Activated naive CD8-positive, alpha-beta T cell treated with anti-CD3 and anti-CD28 coated beads, Interleukin-2, amount 50 U/mL, for 24 hours (primary cell): ENCODE data around the gene KIF2C.
A peak's percentile ranks its signal among the peaks of the same experiment; 100 is the strongest.
"Not testable (repeated sequence)": the region's sequence is repeated elsewhere in the genome, so short reads cannot be mapped to it uniquely, and the experiment has no call there.

Experiments
- ATAC-seq: fragments of 150-1000 bp; cut with Tn5 transposase; one replicate; pipeline ENCODE4 v1.10.0; 2021
- DNase-seq: peaks from one replicate; pipeline ENCODE4 v3.0.0; 2021
- H3K27ac Mint-ChIP-seq: one replicate; pipeline ENCODE4 v1.8.0; 2021; ENCODE audit warnings: mild to moderate bottlenecking, mixed read lengths
- H3K27me3 Mint-ChIP-seq: one replicate; pipeline ENCODE4 v1.8.0; 2021; ENCODE audit warnings: mixed read lengths
- H3K36me3 Mint-ChIP-seq: one replicate; pipeline ENCODE4 v1.8.0; 2021; ENCODE audit warnings: low read depth, mixed read lengths
- H3K4me1 Mint-ChIP-seq: one replicate; pipeline ENCODE4 v1.8.0; 2021; ENCODE audit warnings: mixed read lengths
- H3K4me3 Mint-ChIP-seq: one replicate; pipeline ENCODE4 v1.8.0; 2021; ENCODE audit warnings: mild to moderate bottlenecking, moderate library complexity, mixed read lengths
- H3K9me3 Mint-ChIP-seq: one replicate; pipeline ENCODE4 v1.8.0; 2021; ENCODE audit warnings: mixed read lengths

Gene KIF2C

GRCh38 chr1:44724955-44725698 lies 14.5 kb upstream of the KIF2C start:
- Mint-ChIP-seq H3K4me3 (peak overlapping the region; percentile 71), H3K27me3 (no peaks in the 10 kb centered on the region), H3K4me1 (peaks cover 70% of the 10 kb centered on the region), H3K36me3 (peaks cover 4% of the 10 kb centered on the region), H3K27ac (peak overlapping the region; percentile 69), H3K9me3 (no peaks in the 10 kb centered on the region)
- ATAC-seq (no peak), DNase-seq (no peak)

GRCh38 chr1:44730741-44731512 lies 8.7 kb upstream of the KIF2C start, which contains the start of gene RNU5D-1:
TSS of gene RNU5D-1 (minus strand) at chr1:44731170.
- peak within 1 kb of the TSS; percentile 63 for H3K4me3 Mint-ChIP-seq
- H3K27me3 Mint-ChIP-seq, result peaks cover 3% of the 10 kb centered on the region
- H3K27ac Mint-ChIP-seq, result peak within 1 kb of the TSS; percentile 100
- H3K36me3 Mint-ChIP-seq, result peaks cover 5% of the 10 kb centered on the region
- no peaks in the 10 kb centered on the region for H3K9me3 Mint-ChIP-seq
- ATAC-seq, result peak; percentile 94
- H3K4me1 Mint-ChIP-seq, result peaks cover 41% of the 10 kb centered on the region
- peak; percentile 96 for DNase-seq

GRCh38 chr1:44733365-44733764 lies 6.3 kb upstream of the KIF2C start:
- H3K9me3 Mint-ChIP-seq, result no peaks in the 10 kb centered on the region
- ATAC-seq (no peak), DNase-seq (no peak)
- no peak overlapping the region for H3K27ac Mint-ChIP-seq
- peaks cover 26% of the 10 kb centered on the region for H3K4me1 Mint-ChIP-seq
- H3K27me3 Mint-ChIP-seq, result peaks cover 3% of the 10 kb centered on the region
- peaks cover 5% of the 10 kb centered on the region for H3K36me3 Mint-ChIP-seq
- no peak overlapping the region for H3K4me3 Mint-ChIP-seq

- Mint-ChIP-seq H3K36me3 (peaks cover 5% of the 10 kb centered on the region), H3K4me3 (no peak overlapping the region)
- ATAC-seq, result no peak
Measured at GRCh38 chr1:44733784-44734183, 5.9 kb upstream of the KIF2C start.

GRCh38 chr1:44735992-44736391 lies 3.6 kb upstream of the KIF2C start:
- DNase-seq (no peak), ATAC-seq (no peak)
- no peaks in the 10 kb centered on the region for H3K27me3 Mint-ChIP-seq
- no peak overlapping the region for H3K27ac Mint-ChIP-seq
- peaks cover 10% of the 10 kb centered on the region for H3K36me3 Mint-ChIP-seq
- no peaks in the 10 kb centered on the region for H3K9me3 Mint-ChIP-seq
- H3K4me3 Mint-ChIP-seq, result no peak overlapping the region
- peaks cover 26% of the 10 kb centered on the region for H3K4me1 Mint-ChIP-seq

More at GRCh38 chr1:44733784-44734183, 5.9 kb upstream of the KIF2C start:
- Mint-ChIP-seq H3K4me1 (peaks cover 26% of the 10 kb centered on the region), H3K9me3 (no peaks in the 10 kb centered on the region), H3K27ac (no peak overlapping the region), H3K27me3 (peaks cover 3% of the 10 kb centered on the region)
- DNase-seq, result no peak

- DNase-seq, H3K27me3 Mint-ChIP-seq, H3K9me3 Mint-ChIP-seq, ATAC-seq: not testable (repeated sequence)
- peak overlapping the region; percentile 95 for H3K4me3 Mint-ChIP-seq
- H3K4me1 Mint-ChIP-seq, result peaks cover 33% of the 10 kb centered on the region
- peaks cover 25% of the 10 kb centered on the region for H3K36me3 Mint-ChIP-seq
- peak overlapping the region; percentile 88 for H3K27ac Mint-ChIP-seq
Measured at GRCh38 chr1:44738953-44739306, 707 bp upstream of the KIF2C start.

GRCh38 chr1:44740179-44740617 lies 561 bp downstream of the KIF2C start:
- peaks cover 33% of the 10 kb centered on the region for H3K36me3 Mint-ChIP-seq
- DNase-seq (no peak), ATAC-seq (no peak)
- H3K27ac Mint-ChIP-seq, result peak overlapping the region; percentile 88
- peak overlapping the region; percentile 95 for H3K4me3 Mint-ChIP-seq
- no peaks in the 10 kb centered on the region for H3K9me3 Mint-ChIP-seq
- H3K27me3 Mint-ChIP-seq, result no peaks in the 10 kb centered on the region
- peaks cover 35% of the 10 kb centered on the region for H3K4me1 Mint-ChIP-seq

- Mint-ChIP-seq H3K4me1 (peaks cover 35% of the 10 kb centered on the region), H3K27ac (peak overlapping the region; percentile 74), H3K4me3 (peak overlapping the region; percentile 57), H3K36me3 (peaks cover 50% of the 10 kb centered on the region), H3K27me3 (no peaks in the 10 kb centered on the region), H3K9me3 (no peaks in the 10 kb centered on the region)
- ATAC-seq (no peak), DNase-seq (no peak)
Measured at GRCh38 chr1:44743211-44743610, 3.6 kb downstream of the KIF2C start.

GRCh38 chr1:44747878-44748277 lies 8.2 kb downstream of the KIF2C start:
- Mint-ChIP-seq H3K27ac (no peak overlapping the region), H3K4me1 (peaks cover 10% of the 10 kb centered on the region), H3K27me3 (no peaks in the 10 kb centered on the region), H3K36me3 (peaks cover 53% of the 10 kb centered on the region), H3K4me3 (no peak overlapping the region), H3K9me3 (no peaks in the 10 kb centered on the region)
- DNase-seq, result no peak
- ATAC-seq, result no peak

- Mint-ChIP-seq H3K36me3 (peaks cover 70% of the 10 kb centered on the region), H3K4me3 (no peak overlapping the region), H3K9me3 (no peaks in the 10 kb centered on the region), H3K27me3 (no peaks in the 10 kb centered on the region), H3K4me1 (peaks cover 8% of the 10 kb centered on the region), H3K27ac (no peak overlapping the region)
- ATAC-seq (no peak), DNase-seq (no peak)
Measured at GRCh38 chr1:44757420-44757819, 17.8 kb downstream of the KIF2C start.

GRCh38 chr1:44759077-44759476 lies 19.4 kb downstream of the KIF2C start:
- no peaks in the 10 kb centered on the region for H3K4me1 Mint-ChIP-seq
- H3K36me3 Mint-ChIP-seq, result peaks cover 68% of the 10 kb centered on the region
- ATAC-seq (no peak), DNase-seq (no peak)
- no peaks in the 10 kb centered on the region for H3K27me3 Mint-ChIP-seq
- no peak overlapping the region for H3K27ac Mint-ChIP-seq
- H3K9me3 Mint-ChIP-seq, result no peaks in the 10 kb centered on the region
- H3K4me3 Mint-ChIP-seq, result no peak overlapping the region

GRCh38 chr1:44760876-44761275 lies 21.2 kb downstream of the KIF2C start:
- DNase-seq, result no peak
- Mint-ChIP-seq H3K27me3 (no peaks in the 10 kb centered on the region), H3K27ac (no peak overlapping the region), H3K36me3 (peaks cover 59% of the 10 kb centered on the region), H3K4me1 (no peaks in the 10 kb centered on the region), H3K9me3 (no peaks in the 10 kb centered on the region), H3K4me3 (no peak overlapping the region)
- no peak for ATAC-seq

- not testable (repeated sequence) for H3K4me1 Mint-ChIP-seq, ATAC-seq, DNase-seq, H3K27me3 Mint-ChIP-seq, H3K9me3 Mint-ChIP-seq, H3K4me3 Mint-ChIP-seq, H3K27ac Mint-ChIP-seq
- peaks cover 37% of the 10 kb centered on the region for H3K36me3 Mint-ChIP-seq
Measured at GRCh38 chr1:44766421-44766820, 26.8 kb downstream of the KIF2C start.

GRCh38 chr1:44775078-44775929 lies 35.7 kb downstream of the KIF2C start, which contains the start of gene RPS8:
TSS of gene RPS8 (plus strand) at chr1:44775540. CDS start at chr1:44775597, 57 bp downstream.
- Mint-ChIP-seq H3K36me3 (peaks cover 54% of the 10 kb centered on the region), H3K9me3 (no peaks in the 10 kb centered on the region), H3K4me1 (peaks cover 31% of the 10 kb centered on the region), H3K4me3 (peak within 1 kb of the TSS; percentile 94), H3K27me3 (no peaks in the 10 kb centered on the region), H3K27ac (peak within 1 kb of the TSS; percentile 95)
- ATAC-seq, result peak; percentile 71
- DNase-seq, result peak; percentile 91
